CD4-positive, alpha-beta T cell treated with Interleukin-12 subunit alpha and Interleukin-12 subunit beta, for 1 hour (primary cell): Measurements from ENCODE around the gene WFIKKN1.

ENCODE experiments used
- DNase-seq: peaks from one replicate; pipeline ENCODE4 v3.0.0-alpha.2; 2020

WFIKKN1 gene

DNA sequence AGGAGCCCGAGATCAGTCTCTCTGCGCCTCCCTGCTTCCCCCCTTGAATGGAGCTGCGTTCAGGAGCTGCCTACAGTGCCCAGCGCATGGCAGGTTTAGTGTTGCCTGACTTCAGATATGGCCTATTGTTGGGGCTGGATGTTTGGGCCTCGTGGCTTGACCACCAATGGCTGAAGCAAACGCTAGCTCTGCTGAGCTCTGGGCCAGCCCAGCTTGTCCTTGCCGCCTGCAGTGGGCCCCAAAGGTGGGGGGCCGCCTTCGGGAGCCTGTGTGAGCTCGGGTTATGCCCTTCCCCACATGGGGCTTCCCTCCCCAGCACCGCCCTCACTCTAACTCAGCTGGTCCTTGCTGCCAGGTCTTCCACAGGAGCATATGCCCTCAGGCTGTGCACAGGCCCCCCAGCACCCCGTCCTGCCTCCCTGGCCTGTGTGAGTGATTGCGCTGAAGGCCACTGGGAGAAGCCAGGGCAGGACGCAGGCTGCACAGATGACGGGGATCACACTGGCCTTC is 7.3 kb downstream of the WFIKKN1 start:
- no peak for DNase-seq

DNA sequence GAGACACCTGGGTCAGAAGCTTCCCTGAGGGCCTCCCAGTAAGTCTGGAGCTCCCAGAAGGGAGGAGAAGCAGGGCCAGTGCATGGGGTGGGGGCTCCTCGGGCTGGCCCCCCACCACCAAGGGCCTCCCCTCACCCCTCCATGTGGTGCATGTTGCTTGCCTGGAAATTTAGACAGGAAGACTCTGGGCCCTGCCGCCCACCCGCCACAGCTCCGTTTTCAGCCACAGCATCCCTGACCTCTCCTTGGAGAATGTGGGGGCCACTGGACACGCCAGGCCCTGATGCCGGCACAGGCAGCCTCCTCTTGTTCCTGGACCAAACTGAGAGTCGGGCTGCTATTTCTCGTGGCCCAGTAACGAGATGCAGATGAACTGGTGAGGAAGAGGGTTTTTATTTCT is 8.1 kb downstream of the WFIKKN1 start:
- no peak for DNase-seq

DNA sequence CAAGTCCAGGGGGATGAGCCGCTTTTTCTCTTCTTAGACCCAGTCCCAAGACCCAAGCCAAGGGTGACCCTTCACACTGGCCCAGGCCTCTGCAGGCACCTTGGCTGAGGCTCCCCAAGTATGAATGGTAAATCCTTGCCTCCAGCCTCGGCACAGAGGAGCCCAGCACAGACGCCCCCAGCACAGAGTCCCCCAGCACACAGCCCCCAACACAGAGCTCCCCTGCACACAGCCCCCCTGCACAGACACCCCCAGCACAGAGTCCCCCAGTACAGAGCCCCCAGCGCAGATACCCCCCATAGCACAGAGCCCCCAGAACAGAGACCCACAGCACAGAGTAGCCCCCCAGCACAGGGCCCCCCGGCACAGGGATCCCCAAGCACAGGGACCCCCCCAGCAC is 9.8 kb downstream of the WFIKKN1 start:
- no peak for DNase-seq

DNA sequence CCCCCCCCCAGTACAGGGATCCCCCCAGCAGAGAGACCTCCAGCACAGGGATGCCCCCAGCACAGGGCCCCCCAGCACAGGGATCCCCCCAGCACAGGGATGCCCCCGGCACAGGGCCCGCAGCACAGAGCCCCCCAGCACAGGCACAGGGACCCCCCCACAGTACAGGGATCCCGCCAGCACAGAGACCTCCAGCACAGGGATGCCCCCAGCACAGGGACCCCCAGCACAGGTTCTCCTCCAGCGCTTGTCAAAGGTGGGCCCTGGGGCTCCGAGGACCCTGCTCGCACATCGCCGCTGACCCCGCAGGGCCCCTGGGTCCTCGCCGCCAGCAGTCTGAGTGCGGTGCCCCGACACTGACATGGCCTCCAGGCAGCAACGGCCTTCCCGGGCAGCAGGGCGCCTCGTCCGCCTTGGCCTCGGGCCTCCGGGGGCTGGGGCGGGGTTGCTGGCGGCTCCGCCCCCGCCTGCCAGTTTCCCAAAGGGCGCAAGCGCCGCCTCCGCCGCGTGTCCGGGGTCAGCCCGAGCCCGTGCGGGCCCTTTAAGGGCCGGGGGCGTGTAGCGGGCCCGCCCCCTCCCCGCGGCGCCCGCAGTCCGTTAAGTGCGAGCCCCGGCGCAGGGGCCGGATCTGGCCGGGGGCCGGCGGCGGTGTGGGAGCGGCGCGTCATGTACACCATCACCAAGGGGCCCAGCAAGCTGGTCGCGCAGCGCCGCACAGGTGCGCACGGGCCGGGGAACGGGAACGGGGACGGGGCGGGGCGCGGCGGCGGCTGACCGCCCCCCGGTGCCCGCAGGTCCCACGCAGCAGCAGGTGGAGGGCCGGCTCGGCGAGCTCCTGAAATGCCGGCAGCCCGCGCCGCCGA is 10.8 kb downstream of the WFIKKN1 start, which contains the start of gene MCRIP2:
TSS of gene MCRIP2 (plus strand) at position 503 of the 863 bp plus-strand sequence. CDS start at position 667, 164 bp downstream.
- peak; percentile 72 for DNase-seq

DNA sequence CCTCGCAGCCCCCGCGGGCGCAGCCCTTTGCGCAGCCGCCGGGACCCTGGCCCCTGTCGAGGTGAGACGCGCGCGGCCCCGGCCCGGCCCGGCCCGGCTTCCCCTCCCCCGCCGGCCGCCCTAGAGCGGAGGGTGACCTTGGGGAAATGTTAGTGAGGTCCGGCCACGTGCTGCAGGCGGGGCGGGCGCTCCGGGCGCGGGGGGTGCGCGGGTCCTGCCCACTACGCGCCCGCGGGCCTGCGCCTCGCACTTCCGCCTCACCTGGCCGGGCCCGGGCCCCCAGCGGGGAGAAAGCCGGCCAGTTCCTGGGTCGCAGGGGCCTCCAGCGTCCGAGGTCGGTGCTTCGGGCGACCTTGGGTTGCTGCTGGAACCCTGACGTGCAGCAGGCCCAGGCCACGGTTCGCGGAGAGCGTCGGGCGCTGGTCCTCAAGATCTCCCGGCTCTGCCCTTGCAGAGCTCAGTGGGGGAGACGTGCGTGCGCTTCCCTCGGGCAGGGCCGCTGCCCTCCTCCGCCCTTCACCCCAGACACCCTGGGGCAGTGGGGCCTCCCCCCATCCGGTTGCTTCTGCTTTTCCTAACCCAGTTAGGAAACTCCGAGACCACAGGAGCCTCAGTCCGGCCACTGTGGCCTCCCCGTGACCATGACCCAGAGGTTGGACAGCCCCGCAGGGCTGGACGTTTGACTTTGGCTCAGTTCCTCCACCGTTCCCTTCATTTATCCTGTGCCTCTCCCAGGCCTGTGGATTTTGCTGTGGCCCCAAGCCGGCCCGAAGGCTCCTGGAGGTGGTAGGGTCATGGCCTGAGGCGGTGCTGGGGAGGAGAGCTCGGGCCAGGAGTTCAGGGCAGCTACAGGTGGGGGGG is 11.6 kb downstream of the WFIKKN1 start:
- peak; percentile 33 for DNase-seq

DNA sequence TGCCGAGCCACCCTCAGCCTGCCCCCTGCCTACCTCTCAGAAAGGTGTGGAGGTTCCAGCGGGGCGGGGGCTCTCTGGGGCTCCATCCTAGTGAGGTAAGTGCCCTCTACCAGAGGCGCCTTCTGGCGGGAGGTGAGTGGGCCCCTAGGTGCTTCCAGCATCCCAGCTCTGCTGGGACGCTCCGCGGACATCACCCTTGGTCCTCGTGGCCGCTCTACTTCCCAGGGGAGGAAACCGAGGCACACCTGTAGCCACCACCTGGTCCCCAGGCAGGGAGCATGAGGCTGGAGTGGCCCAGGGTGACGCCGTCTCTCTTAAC is 12.2 kb downstream of the WFIKKN1 start:
- DNase-seq: no peak

DNA sequence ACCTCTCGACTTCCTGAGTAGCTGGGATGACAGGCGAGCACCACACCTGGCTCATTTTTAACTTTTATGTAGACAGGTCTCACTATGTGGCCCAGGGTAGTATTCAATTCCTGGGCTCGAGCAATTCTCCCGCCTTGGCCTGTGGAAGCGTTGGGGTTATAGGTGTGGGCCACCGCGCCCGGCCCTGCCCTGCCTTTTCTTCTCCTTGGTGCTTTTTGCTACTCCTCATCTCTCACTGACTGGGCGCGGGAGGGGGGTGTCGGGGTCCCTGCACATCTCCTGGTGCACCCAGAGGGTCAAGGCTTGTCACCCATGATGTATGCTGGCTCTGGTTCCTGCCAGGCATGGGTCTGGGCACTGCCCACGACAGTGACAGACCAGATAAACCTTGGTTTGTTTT is 13.8 kb downstream of the WFIKKN1 start:
- no peak for DNase-seq

DNA sequence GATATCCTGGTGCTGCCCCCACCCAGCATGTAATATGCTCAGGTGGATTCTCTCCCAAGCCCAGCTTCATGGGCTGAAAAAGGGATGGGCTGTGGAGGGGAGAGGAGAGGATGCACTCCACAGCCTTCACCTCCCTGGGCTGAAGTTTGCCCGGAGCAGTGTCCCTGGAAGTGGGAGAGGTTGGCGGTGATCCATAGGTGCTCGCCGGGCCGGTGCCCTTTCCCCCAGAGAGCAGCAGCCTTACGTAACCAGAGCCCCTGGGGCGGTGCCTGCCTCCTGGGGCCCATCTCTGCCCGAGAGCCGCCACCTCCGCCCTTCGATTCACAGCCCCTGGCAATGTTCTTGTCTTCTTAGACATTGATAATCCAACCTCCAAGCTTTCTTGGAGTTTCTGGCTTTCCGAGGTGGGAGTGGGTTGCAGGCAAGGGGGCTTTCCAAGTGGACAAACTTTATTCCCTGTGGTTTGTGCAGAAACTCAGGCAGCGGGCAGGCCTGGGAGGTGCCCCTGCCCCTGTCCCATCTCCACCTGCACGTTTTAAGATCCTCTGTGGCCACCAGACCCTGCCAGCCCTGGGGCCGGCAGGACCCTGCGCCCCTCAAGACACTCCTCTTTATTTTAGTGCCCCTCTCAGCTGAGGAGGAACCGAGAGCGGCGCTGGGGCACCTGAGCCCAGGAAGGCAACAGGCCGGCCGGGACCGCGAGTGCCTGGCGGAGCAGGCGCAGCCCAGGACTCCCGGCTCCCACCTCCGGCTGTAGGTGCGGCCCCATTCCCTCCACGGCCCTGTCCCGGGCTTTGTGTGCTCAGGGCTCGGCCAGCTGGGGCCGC is 15.3 kb downstream of the WFIKKN1 start:
- DNase-seq: no peak

DNA sequence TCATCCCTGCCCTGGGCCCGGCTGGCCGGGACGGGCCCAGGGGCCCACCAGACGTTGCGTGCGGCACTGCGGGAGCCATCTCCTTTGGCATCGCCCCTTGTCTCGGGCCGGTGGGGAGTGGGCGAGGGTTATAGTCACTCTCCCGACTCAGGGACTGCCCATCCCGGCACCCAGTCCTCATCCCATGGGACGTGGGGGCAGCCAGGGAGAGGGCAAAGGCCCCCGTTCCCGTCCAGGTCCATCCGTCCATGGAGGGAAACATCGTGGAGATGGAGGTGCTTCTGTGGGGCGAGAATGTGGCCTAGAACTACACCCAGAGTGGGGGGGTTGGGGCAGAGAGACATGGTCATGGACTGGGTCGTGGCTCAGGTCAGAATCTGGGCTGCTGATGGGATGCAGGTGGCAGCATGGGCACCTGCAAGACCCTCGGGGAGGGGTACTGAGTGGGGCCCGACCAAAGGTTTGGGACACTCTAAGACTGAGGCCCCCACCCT is 15.9 kb downstream of the WFIKKN1 start:
- DNase-seq: no peak

DNA sequence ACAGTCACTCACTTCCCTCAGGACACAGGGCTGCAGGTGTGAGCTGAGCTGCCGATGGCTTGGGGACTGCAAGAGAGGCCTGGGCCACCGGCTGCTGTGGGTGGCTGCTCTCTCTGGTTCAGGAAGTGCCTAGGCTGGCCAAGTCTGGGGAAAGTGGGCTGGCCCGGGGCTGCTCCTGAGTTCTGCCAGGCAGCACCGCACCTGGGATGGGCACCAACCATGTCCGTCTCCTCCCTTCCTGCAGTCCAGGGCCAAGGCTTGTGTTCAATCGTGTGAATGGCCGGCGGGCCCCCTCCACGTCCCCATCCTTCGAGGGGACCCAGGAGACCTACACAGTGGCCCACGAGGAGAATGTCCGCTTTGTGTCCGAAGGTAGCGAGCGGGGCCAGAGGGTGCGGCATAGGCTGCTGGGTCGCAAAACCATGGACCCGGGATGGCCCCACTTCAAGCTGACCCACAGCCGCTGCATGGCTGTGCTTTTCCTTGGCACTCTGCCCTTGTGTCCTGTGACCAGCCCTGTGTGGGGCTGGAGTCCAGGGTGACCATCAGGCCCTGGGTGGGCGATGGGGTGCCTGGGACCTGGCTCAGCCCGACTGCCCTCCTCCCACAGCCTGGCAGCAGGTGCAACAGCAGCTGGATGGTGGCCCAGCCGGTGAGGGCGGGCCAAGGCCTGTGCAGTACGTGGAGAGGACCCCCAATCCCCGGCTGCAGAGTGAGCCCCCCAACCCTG is 16.6 kb downstream of the WFIKKN1 start:
- DNase-seq: no peak

DNA sequence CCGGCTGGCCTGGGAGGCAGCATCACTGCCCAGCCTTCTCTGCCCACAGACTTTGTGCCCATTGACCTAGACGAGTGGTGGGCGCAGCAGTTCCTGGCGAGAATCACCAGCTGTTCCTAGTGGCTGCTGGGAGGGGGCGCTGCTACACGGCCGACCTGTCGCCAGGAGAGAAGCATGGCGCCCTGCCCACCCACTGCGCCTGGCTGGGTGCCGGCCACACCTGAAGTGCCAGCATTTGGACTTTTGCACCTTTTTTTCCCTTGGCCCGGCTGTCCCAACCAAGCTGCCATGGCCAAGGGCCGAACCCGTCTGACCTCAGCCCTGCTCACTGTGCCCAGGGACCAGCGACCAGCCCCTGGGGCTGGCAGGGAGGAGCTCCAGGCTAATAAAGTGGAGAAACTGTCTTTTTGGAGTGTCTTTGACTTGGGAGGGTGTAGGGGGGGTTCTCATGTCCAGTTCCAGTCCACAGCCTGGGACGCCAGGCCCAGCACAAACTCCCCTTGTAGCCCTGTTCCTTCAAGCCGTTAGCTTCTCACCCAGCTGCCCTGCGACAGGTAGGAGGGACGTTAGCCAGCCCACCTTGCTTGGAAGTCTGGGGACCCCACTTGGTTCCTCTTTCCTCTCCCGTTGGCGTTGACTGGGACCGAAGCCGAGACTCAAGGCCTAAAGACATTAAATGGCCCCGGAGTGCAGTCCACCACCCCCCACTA is 17.4 kb downstream of the WFIKKN1 start:
- peak; percentile 45 for DNase-seq

DNA sequence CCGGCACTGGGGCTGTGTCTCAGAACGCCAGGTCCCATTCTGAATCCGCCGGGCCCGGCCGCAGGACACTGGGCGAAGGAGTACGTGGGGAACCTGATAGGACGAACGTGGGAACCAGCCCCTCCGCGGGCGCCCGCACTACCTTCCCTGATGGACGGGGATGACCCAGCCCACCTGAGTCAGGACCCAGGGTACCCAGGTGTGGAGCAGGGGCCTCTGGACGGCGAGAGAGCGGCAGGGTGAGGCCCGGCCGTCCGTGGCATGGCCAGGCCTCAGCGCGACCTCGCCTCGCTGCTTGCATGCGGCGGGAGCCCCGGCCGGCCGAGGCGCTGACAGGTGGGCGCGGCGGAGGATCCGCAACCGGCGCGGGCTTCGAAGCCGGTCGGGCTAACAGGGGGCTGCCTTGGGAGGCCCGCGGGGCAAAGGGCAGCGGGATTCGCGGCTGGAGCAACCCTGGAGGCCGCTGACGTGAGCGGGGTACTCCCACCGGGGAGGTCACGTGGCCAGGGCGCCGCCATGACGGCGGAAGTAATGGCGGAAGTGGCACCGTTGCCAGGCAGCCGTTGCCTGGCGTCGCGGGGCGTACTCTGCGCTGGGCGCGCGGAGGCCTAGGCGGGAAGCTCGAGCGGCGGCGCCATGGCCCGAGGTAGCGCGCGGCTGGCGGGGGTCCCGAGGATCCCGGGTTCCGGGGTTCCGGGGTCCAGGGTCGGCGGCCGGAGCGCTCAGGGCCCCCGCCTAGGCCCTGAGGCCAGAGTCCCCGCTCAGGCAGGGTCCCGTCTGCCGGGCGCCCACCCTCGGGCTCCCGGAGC is 18.2 kb downstream of the WFIKKN1 start, which contains the start of gene WDR90:
TSS of gene WDR90 (plus strand) at position 585 of the 809 bp plus-strand sequence. CDS start at position 637, 52 bp downstream.
- DNase-seq: peak; percentile 90

DNA sequence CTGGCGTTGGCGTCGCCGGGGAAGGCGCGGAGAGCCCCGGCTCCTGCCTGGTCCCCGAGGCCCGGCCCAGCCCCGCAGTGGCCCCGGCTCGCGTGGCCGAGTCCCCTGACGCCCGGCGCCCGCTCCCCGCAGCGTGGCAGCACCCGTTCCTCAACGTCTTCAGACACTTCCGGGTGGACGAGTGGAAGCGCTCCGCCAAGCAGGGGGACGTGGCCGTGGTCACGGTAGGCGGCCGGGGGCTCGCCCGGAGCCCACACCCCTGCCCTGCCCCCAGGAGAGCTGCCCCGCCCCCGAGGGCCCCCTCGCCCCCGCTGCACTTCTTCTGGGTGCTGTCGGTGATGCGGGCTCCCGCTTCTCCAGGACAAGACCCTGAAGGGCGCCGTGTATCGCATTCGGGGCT is 18.8 kb downstream of the WFIKKN1 start:
- no peak for DNase-seq

DNA sequence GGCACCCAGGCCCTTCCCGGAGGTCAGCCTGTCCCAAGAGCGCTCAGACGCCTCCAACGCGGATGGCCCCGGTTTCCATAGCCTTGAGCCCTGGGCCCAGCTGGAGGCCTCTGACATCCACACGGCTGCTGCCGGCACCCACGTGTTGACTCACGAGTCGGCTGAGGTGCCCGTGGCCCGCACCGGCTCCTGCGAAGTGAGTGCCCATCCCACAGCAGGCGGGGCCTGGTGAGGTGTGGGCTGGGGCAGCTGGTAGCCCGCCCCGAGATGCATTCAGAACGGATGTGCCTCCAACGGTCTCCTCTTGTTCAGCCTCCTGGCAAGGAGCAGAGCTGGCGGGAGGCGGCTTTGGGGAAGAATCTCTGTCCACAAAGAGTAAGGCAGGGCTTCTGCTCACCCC is 21.1 kb downstream of the WFIKKN1 start:
- DNase-seq: no peak

DNA sequence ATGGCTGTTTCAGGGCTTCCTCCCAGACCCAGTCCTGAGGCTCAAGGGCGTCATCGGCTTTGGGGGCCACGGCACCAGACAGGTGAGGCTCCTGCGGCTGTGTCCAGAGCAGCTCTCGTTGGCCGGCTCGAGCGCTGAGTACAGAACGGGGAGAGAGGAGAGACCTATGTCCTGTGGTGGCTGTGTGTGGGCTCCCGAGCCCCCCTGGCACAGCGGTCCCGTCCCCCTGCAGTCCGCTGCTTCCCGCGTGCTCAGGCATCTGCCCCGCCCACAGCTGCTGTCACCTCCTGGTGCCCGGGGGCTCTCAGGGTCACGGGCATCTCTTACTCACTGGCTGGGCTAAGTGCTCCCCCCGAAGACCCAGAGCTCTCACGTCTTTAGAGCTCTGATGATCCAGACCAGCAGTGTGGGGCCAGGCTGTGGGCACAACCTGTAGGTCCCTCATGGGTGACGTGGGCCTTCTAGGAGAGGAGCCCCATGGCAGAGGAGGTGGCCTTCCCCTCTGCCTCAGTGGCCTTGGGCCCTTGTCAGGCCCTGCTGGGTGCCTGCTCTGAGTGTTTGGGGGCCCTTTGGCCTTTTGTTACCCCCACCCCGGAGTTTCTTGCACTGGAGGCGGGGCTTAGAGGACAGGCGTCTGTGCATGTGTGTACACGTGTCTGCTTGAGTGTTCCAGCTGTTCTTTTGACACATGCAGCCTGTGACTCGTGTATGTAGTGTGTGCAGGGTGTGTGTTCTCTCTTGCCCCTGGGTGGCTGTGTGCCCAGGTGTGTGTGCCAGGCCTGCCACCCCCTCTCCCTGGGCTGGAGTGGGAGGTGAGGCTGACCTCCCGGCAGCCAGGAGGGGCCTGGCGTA is 21.9 kb downstream of the WFIKKN1 start:
- no peak for DNase-seq

DNA sequence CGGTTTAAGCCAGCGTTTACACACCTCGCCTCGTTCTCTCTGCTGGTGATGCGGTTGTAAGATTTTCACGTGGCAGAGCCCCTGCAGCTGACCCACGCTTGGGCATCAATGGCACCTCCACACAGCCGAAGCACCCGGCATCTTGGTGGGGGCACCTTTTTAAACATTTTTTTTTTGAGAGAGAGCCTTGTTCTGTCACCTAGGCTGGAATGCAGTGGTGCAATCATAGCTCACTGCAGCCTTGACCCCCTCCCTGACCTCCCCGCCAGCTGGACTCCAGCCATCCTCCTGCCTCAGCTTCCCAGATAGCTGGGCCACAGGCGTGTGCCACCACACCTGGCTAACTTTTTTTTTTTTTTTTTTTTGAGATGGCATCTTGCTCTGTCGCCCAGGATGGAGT is 23.2 kb downstream of the WFIKKN1 start:
- no peak for DNase-seq

DNA sequence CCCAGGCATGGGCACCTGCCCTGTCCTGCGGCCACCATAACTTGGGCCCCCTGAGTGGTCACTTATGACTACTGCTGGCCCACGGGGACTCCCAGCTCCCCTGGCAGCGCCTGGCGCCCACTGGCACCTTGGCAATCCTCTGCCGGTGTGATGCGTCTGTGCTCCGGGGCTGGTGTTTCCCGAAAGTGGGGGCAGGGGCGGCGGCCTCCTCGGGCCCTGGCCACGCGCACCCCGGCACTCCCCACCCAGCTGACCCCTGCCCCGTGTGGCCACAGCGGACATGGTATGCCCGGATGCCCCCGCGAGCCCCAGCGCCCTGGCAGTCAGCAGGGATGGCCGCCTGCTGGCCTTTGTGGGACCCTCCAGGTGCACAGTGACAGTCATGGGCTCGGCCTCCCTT is 26.7 kb downstream of the WFIKKN1 start:
- no peak for DNase-seq

DNA sequence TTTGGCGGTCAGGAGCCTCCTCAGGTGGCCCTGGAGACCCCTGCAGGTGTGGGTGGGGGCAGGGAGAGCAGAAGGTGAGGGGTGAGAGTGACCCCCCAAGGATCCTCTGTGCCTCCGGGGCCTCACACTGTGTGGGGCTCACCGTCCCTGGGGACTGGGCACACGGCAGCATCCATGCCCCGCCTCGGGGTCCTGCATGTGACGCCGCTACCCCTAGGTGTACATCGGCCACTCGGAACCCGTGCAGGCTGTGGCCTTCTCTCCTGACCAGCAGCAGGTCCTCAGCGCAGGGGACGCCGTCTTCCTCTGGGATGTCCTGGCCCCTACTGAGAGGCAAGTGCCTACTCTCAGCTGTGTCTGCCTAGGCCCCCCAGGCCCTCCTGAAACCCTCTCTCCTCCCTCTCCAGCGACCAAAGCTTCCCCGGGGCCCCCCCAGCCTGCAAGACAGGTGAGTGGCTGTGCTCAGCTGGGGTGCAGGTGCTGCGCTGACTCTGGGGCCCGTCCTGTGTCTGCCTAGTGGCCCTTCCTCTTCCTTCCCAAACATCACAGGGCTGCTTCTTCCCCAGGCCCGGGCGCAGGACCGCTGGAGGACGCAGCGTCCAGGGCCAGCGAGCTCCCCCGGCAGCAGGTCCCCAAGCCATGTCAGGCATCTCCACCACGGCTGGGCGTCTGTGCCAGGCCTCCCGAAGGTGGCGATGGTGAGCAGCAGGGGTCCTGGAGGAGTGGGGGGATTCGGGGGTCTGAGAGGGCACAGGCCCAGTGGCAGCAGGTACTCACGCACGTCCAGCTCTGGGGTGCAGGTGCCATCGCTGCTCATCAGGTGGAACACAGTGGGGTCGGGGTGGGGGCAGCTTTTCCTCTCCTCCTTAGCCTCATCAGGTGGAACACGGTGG is 28.1 kb downstream of the WFIKKN1 start:
- DNase-seq: no peak
